DMS153 (cell line): ENCODE data around the gene EGR4.

ENCODE experiments used
- DNase-seq: peaks from one replicate; lab custom pipeline; 2025; lab: John Stamatoyannopoulos, UW

EGR4 gene

DNA sequence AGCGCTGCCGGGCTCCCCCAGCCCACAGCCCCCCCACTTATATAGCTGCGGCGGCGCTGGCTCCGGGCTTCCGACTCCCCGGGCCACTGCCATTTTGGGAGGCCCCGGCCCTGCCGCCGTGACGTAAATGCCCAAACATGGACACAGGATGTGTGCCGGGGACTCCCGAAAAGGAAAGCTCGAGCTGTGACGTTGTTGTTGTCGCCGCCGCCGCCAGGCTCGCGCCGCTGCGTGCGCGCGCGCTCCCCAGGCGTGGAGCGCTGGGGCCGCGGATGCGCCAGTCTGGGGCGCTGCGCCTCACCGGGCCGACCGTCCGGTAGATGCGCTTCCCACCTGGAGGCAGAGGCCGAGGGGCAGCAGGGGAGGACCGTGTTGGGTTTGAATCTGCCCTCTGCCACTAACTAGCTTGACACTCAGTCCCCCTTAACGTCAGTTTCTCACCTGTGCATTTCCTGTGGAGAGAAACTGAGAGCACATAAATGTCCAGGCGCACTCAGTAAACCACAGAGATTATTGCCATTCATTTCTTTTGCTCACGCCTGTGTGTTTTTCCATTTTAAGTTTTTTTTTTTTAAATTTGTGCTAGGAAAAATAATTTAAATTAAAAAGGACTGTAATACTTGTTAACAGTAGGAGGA is at the start of gene EGR4:
Gene EGR4, minus strand, starts transcription at position 15 of the 638 bp plus-strand sequence. CDS start 231 bp downstream, outside the sequence.
- DNase-seq: peak; percentile 87

DNA sequence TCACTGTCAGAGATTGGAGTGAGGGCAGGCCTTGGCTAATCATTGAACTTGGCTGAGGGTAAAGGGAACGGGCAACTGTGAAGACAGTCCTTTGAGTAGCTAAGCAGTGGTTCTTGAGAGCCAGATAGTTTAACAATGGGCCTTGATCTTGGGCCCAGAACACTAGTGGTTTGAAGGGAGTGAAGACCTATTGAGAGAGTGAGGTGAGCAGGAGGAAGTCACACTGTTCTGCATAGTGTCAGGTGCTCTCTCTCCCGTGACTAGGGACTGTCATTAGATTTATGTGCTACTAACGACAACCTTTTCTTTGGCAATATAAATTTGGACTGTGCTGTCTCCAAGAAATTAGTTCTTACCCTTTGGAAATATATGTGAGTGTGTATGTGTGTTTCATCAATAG is 47.7 kb upstream of the EGR4 start:
- no peak for DNase-seq

DNA sequence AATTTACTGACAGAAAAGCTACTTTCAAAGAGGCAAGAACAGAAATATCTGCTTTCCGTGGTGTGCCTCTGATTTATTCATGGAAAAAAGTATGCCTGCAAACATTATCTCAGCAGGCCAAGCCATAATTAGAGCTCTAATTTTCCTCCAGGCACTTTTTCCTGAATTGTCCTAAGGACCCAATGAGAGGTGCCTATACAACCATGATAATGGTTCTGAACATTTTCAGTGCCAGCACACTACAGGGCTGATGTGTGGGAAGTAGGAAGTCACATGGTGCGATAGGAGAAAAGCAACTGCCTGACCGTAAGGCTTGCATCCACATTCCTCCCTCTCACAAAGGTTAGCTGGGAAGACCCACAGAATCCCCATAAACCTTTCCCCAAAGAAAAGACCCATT is 45.9 kb upstream of the EGR4 start:
- no peak for DNase-seq

DNA sequence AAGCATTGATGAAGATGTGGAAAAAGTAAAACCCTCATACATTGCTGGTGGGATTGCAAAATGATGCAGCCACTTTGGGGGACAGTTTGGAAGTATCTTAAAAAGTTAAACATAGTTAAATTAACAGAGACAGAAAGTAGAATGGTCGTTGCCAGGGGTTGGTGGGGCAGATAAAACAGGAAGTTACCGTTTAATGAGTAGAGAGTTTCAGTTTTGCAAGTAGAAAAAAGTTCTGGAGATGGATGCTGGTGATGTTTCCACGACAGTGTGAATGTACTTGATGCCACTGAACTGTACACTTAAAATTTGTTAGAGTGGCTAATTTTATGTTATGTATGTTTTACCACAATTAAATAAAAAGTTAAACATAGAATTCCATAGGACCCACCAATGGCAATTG is 44.5 kb upstream of the EGR4 start:
- DNase-seq: no peak

DNA sequence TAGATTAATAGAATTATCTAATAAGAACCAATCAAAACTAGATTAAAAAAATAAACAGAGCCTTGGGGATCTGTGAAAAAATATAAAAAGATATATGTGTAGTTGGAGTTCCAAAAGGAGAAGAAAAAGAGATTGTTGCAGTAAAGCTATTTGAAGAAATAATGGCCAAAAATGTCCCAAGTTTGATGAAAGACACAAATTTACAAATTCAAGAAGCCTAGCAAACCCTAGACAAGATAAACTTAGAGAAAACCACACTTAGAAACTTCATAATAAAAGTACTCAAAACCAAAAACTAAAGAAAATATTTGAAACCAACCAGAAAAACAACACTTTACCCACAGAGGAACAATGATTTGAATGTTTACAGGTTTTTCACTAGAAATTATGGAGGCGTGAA is 41.3 kb upstream of the EGR4 start:
- DNase-seq: no peak

DNA sequence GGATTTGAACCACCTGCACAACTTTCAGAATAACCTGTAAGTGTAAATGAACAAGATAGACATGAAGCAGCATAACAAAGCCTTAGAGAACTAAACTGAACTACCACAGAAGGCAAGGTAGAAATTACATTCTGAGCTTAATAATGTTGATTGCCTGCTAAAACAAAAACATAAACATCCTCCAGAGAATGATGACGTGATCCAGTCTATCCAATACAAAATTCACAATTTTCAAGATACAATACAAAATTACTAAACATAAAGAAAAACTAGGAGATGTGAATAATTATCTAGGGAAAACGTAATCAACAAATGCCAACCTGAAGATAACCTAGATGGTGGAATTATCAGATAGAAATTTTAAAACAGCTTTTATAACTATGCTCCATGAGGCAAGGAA is 40.7 kb upstream of the EGR4 start:
- DNase-seq: no peak

DNA sequence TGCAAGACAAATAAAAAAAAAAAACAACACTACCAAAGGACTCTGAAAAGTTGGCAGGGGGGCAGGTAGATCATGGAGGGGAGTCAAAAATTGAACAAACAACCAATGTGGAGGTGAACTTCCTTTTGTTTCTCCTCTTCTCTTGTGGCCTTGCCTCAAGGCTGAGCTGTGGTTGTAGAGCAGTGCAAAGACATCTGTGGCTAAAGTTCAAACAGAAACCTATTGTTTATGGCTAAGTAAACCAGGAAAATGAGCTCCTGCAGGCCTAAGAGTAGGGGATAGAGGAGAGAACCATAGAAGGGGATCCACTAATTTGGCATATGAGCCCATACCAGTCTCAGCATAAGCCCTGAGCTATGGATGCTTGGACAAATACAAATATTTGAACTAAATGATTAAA is 40.2 kb upstream of the EGR4 start:
- DNase-seq: peak; percentile 86

DNA sequence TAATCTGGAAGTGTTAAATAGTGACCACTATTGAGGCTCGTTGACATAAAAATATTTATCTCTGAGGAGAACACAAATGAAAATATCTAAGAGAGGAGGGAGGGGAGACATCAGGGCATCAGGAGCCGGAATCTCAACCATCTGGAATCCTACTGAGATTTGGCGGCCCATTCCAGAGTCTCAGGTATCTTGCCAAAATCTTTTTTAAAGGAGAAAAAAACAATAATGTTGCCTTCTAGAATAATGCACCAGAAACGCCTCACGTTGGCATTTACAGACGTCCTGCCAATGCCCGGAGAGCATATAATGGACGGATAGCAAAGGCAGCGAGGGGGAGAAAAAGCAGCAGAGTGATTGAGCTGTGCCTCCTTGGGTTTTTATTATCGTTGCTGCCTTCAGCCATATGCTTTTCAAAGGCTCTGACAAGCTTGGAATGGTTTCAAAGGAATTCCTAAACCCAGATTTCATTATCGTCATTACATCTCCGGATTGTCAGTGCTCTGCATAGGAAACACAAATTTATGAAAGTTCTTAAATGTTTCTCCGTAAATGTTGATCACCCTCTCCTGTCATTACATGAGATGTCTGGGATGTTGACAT is 30.9 kb upstream of the EGR4 start:
- no peak for DNase-seq

DNA sequence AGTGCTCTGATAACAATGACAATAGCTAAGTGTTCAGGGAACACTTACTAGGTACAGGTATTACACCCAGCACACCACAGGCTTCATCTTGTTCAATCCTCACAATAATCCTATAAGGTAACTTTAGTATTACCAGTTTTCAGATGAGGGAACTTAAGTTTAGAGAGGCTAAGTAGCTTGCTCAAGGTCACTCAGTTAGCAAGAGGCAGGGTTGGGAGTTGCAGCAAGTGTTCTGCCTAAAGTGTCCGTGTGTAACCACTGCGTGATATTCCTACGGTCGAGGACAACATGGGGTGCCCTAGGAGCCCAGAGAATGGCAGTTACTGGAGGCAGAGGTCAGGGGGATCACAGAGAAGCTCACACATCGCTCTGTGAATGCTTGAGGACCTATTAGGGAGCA is 30.2 kb upstream of the EGR4 start:
- no peak for DNase-seq

DNA sequence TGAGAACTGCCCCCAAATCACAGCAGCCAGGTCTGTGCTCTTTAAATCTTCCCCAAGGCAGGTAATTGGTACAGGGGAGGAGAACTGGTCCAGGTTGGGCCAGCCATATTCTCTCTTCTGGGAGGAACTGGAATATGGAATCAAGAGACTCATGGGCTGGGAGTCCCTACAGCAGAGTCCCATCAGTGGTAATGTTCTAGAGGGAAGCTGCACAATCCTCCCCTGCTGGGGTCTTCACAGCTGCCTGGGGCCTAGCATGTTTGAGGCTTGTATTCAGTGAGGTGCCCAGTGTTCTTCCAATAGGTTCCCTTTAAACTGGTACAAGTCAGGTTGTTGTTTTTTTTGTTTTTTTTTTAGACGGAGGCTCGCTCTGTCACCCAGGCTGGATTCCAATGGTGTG is 21.1 kb upstream of the EGR4 start:
- no peak for DNase-seq

DNA sequence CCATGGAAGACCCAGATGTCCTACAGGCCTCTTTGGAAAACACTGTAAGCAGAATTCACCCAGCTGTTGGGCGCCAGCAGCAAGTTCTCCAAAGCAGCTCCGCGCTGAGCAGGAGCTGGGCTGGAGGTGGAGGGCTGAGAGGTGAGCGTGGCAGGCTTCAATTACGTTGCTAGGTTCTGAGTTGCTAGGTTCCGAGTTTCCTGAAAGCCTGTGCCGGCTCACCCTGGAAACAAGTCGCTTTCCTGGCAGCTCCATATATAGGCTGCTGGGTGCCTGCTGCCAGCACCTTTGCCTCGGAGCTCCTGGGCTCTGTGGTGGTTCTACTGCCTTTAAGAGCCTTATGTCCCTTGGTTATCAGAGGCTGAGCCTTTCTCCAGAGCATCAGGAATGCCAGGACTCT is 14.4 kb upstream of the EGR4 start:
- DNase-seq: peak; percentile 75

DNA sequence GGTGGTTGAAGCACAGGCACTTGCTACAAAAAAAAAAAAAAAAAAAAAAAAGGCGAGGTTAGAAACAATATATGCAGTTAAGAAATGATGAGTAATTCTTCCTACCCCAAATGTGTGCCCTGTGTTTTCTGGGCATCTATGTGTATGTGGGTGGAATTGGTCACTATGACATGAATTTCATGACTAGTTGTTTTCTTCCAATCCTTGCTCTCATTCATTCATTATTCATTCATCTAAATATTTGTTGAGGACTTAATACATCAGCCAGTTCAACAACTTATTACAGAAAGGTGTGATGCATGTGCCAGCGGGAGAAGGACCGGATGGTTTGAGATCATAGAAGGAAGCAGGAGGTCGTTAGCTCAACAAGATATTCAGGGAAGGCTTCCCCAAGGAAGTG is 8.3 kb upstream of the EGR4 start:
- no peak for DNase-seq

DNA sequence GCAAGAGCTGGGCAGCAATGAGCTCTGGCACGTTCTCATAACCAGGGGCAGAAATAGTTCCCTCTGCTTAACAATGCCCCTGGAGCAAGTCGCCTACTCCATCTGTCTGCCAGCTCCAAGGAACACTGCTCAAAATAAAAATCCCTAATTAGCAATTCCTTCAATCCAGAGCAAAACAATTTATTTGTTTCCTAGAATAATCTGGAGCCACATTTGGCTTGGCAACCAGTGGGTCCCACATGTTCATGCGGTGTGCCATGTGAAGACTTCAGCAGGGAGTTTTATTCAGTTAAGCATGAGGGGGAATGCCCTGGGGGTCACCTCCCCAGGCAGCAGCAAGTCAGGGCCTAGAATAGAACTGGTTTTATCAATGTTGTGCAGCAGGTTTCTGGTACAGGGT is 7.6 kb upstream of the EGR4 start:
- DNase-seq: no peak

DNA sequence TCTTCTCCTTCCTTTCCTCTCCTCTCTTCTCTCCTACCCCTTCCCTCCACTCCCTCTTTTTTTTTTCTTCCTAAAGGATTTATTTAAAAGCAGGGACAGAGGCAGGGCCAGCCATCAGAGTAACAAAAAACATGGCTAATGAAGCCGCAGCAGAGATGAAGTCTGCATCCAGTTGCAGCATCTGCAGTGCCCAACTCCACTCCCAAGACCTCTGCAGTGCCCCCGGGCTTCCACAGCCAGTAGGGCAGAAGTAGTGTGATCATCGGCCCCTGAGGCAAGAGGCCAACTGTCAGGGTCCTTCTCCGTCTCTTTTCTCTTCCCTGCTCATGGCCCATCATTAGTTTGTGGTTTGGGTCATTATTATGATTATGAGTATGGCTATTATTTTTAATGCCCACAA is 4.2 kb upstream of the EGR4 start:
- DNase-seq: no peak

DNA sequence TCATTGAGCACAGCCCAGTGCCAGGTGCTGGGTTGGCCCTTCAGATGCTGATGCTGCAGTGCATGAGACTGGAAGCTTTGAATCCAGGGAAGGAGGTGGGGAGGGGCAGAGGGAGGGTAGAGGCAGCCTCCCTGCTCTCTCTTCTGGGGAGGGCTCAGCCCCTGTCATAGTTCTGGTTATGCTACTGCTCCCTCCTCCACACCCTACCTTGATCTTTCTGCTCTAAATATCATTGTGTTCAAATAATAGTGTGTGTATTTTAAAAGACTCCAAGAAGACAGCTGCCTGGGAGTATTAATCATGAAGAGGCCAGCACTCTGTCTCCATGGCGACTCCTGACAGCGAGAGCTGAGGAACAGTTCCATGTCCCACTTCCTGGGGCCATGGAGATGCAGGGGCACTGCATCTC is 3.8 kb upstream of the EGR4 start:
- peak; percentile 44 for DNase-seq

DNA sequence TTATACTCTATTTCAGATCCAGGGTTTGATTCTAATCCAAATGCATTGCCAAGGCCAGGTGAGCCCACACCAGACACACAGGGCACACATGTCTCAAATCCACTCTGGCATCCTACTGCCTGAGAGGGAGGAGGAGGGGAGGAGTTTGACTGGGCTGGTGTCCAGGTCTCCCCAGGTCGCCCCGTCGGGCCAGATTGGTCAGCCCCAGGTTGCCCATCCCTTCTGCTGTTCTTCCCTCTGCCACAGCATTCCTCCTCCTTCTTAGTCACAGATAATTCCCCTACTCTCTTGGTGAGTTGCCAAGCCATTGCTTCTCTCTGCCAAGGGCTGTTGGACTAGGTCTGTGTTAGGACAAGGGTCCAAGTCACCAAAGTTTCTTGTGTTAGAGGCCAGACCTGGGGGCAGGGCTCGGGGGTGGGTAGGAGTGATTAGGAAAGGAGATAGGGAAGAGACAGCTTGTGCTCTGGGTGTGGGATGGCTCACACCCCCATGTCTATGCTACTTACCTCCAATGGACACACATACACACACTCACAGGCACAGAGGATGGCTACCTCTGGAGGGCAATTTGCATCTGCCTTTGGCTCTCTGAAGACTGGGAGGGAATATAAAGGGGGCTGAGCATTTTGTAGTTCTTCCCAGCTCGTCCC is 2.5 kb upstream of the EGR4 start:
- DNase-seq: no peak

DNA sequence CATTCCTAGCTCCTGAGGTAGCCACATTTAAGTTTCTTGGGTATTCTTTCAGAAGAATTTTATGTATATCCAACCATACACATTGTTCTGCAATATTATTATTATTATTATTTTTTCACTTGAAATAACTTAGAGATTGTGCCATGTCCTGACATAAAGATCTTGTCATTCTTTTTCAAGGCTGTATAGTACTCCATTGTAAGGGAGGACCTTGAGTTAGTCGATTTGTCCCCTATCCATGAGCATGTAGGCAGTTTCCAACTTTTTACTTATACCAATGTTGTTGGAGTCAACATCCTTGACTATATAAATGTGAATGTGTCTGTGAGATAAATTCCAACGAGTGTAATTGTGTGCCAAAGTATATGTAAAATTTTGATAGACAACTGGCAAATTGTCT is 891 bp upstream of the EGR4 start:
- no peak for DNase-seq

DNA sequence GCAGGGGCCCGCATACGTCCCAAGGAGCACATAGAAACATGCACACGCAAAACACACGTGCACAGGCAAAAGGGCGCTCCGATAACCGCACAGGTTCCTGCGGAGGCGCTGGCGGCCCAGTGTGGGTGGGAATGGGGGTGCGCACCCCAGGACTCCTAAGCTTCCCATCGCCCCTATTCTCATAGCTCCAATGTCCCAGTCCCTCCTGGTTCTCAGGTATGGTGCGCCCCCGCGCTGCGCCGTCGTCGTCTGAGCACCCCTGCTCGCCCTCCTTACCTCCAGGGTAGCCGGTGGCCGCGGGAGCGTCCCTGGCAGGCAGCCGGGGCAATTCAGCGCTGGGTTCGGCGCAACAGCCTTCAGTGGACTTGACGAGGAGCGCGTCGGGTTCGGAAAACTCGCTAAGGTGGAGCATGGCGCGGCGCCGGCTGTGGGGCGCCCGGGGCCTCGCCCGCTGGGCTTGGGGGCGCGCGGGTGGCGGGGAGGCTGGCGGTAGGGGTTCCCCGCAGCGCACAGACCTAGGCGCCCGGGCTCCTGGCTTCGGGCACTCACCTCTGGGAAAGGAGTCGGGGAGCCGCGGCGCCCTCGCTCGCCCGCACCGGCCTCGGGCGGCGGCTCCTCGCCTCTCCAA is 328 bp downstream of the EGR4 start:
- no peak for DNase-seq

DNA sequence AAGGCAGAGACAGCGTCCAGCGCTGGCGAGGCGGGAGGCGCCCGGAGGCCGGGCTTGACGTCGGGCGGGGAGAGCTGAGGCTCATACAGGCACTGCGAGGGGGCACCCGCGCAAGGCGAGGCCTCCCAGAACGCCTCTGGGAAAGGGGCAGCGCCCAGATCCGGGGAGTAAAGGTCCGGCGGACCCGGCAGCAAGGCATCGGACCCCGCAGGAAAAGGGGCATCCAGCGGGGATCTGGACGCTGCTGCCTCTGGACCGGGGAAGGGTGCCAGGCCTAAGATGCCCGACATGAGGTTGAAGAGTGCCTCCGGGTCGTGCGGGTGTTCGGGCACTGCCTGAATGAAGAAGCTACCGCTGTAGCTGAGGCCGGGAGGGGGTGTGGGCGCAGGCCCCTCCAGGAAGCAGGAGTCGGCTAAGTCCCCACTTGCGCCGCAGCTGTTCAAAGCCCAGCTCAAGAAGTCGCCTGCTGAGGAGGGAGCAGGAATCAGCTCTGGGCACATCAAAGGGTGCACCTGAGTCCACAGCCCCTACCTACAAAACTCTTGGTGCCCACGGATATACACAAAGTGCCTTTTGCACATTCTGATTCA is 937 bp downstream of the EGR4 start:
- no peak for DNase-seq

DNA sequence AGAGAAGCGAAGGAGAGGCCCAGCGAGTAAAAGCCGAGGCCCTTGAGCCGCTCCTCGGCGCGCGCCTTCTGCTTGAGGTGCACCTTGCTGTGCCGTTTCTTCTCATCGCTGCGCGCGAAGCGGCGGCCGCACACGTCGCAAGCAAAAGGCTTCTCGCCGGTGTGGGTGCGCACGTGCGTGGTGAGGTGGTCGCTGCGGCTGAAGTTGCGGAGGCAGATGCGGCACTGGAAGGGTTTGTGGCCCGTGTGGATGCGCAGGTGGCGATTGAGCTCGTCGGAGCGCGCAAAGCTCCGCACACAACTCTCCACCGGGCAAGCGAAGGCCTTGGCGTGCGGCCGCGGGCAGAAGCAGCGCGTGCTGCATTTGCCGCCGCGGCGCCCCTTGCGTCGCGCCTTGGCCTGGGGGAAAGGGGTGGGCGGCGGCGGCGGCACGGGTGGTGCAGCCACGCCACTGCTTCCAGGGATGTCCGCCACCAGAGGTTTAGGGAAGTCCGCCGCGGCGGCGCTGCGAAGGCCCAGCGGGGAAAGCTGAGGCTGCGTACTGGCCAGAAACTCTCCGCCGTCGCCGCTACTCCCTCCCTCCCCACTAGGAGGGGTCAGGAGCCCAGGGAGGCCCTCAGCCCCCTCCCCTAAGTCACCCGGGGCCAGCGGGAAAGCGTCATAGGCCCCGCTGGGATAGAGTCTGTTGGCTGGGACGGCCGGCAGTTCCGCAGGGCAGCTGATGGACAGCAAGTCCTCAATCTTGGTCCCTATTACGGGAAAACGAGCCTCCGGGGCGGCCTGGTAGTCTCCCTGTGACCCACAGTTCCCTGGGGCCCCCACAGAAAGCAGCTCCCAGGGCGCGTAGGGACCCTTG is 1.7 kb downstream of the EGR4 start:
- no peak for DNase-seq

DNA sequence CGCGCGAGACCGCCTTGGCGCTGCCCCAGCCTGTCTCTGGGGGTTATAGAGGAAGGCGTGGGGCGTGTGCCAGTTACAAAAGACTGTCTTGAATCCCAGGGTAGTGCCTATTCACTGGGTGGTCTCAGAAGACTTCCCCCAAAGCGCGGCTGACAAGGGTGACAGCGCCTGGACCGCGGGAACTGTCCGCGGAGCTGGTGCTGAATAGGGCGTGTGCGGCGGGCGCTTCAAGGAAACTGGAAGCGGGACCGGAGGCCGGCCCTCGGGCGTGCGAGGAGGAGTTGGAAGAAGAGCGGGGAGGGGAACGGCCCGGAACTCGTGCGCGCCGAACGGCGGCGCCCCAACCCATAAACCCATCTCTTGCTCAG is 2.3 kb downstream of the EGR4 start:
- no peak for DNase-seq
